GM23338 (cell line): ENCODE data around the gene OR6V1. TPM values are rescaled to one million over a fixed set of nuclear protein-coding genes. Genes with fewer than 3 reads are reported as not detected.
A peak's percentile ranks its signal among the peaks of the same experiment; 100 is the strongest.

Experiments used
- ATAC-seq: fragments of 200-7000 bp; cut with Tn5 transposase; 3 replicates; pipeline ENCODE4 v1.9.1; 2020
- DNase-seq: peaks from one replicate; pipeline ENCODE4 v3.0.0-alpha.2; 2015; ENCODE audit warnings: low spot score
- H2AFZ ChIP-seq: fragments of 200-600 bp; sonication (generic); 2 replicates; pipeline ENCODE4 v1.8.0; 2016; ENCODE audit warnings: antibody characterized with exemption, mild to moderate bottlenecking, moderate library complexity
- H3F3A ChIP-seq: fragments of 200-600 bp; sonication (generic); replicated peaks from 2 replicates; pipeline ENCODE4 v1.8.0; 2017; ENCODE audit warnings: antibody characterized with exemption, mixed run types, low read depth
- H3K27ac ChIP-seq: fragments of 200-600 bp; sonication (generic); 2 replicates; pipeline ENCODE4 v1.6.1; 2016; ENCODE audit warnings: low read depth
- H3K27me3 ChIP-seq: fragments of 200-600 bp; sonication (generic); 2 replicates; pipeline ENCODE4 v1.8.0; 2016; ENCODE audit warnings: mild to moderate bottlenecking, mixed run types, moderate library complexity; ENCODE audit not compliant: insufficient read depth
- H3K36me3 ChIP-seq: fragments of 200-600 bp; sonication (generic); 2 replicates; pipeline ENCODE4 v1.8.0; 2016; ENCODE audit warnings: mild to moderate bottlenecking; ENCODE audit not compliant: insufficient read depth
- H3K4me1 ChIP-seq: fragments of 200-600 bp; sonication (generic); 2 replicates; pipeline ENCODE4 v1.8.0; 2016; ENCODE audit warnings: mild to moderate bottlenecking, moderate library complexity; ENCODE audit not compliant: insufficient read depth
- H3K4me2 ChIP-seq: fragments of 200-600 bp; sonication (generic); 2 replicates; pipeline ENCODE4 v1.7.1; 2017; ENCODE audit warnings: mixed run types
- H3K4me3 ChIP-seq: fragments of 200-600 bp; sonication (generic); 2 replicates; pipeline ENCODE4 v1.6.1; 2016; ENCODE audit warnings: mixed run types
- H3K79me2 ChIP-seq: fragments of 200-600 bp; sonication (generic); replicated peaks from 2 replicates; pipeline ENCODE4 v1.8.0; 2017; ENCODE audit warnings: mild to moderate bottlenecking; ENCODE audit not compliant: insufficient read depth
- H3K9me2 ChIP-seq: fragments of 200-600 bp; sonication (generic); 2 replicates; pipeline ENCODE4 v1.8.0; 2017; ENCODE audit not compliant: insufficient read depth
- H4K20me1 ChIP-seq: fragments of 200-600 bp; sonication (generic); replicated peaks from 2 replicates; pipeline ENCODE4 v1.8.0; 2017; ENCODE audit warnings: mild to moderate bottlenecking; ENCODE audit not compliant: insufficient read depth
- H3K27ac Mint-ChIP-seq: 2 replicates; pipeline ENCODE4 v1.8.0; 2020; ENCODE audit warnings: inconsistent platforms, mild to moderate bottlenecking, moderate library complexity, mixed read lengths
- H3K27me3 Mint-ChIP-seq: 3 replicates; pipeline ENCODE4 v1.8.0; 2022; ENCODE audit warnings: low read depth, mild to moderate bottlenecking, moderate library complexity, mixed read lengths, inconsistent platforms; ENCODE audit not compliant: insufficient read depth, poor library complexity
- H3K36me3 Mint-ChIP-seq: 3 replicates; pipeline ENCODE4 v1.8.0; 2021; ENCODE audit warnings: low read depth, mild to moderate bottlenecking, inconsistent platforms, moderate library complexity, mixed read lengths
- H3K4me1 Mint-ChIP-seq: 3 replicates; pipeline ENCODE4 v1.8.0; 2020; ENCODE audit warnings: mild to moderate bottlenecking, inconsistent platforms, mixed read lengths
- H3K4me3 Mint-ChIP-seq: 3 replicates; pipeline ENCODE4 v1.8.0; 2021; ENCODE audit warnings: moderate library complexity, mild to moderate bottlenecking, inconsistent platforms, mixed read lengths
- H3K9me3 Mint-ChIP-seq: 3 replicates; pipeline ENCODE4 v1.8.0; 2020; ENCODE audit warnings: moderate library complexity, mild to moderate bottlenecking, inconsistent platforms, mixed read lengths
- CREB1 ChIP-seq: fragments of 250-450 bp; sonication (Bioruptor Pico); IDR thresholded peaks from 2 replicates; pipeline ENCODE4 v1.5.0; 2020; ENCODE audit warnings: low read depth, mild to moderate bottlenecking, moderate library complexity
- EZH2 ChIP-seq: fragments of 200-600 bp; sonication (generic); IDR thresholded peaks from one replicate; pipeline ENCODE4 v1.8.0; 2017; ENCODE audit warnings: antibody characterized with exemption, mild to moderate bottlenecking, low read depth; ENCODE audit not compliant: unreplicated experiment
- EZH2phosphoT487 ChIP-seq: fragments of 200-600 bp; sonication (generic); IDR thresholded peaks from one replicate; pipeline ENCODE4 v1.8.1; 2018; ENCODE audit warnings: antibody characterized with exemption; ENCODE audit not compliant: unreplicated experiment
- JUNB ChIP-seq: IDR thresholded peaks from one replicate; pipeline ENCODE4 v1.6.1; 2016; ENCODE audit warnings: antibody characterized with exemption; ENCODE audit not compliant: unreplicated experiment
- NANOG ChIP-seq: IDR thresholded peaks from 2 replicates; pipeline ENCODE4 v1.6.1; 2016; ENCODE audit warnings: antibody characterized with exemption, borderline replicate concordance
- POLR2AphosphoS5 ChIP-seq: IDR thresholded peaks from 2 replicates; pipeline ENCODE4 v1.6.1; 2016; ENCODE audit warnings: antibody characterized with exemption, low read depth
- REST ChIP-seq: IDR thresholded peaks from one replicate; pipeline ENCODE4 v1.6.1; 2018; ENCODE audit warnings: antibody characterized with exemption; ENCODE audit not compliant: unreplicated experiment
- STAT1 ChIP-seq: IDR thresholded peaks from one replicate; pipeline ENCODE4 v1.6.1; 2016; ENCODE audit warnings: antibody characterized with exemption; ENCODE audit not compliant: unreplicated experiment
- ZNF114 ChIP-seq: fragments of 250-450 bp; sonication (Bioruptor Pico); IDR thresholded peaks from 2 replicates; pipeline ENCODE4 v1.5.0; 2020; ENCODE audit warnings: mild to moderate bottlenecking, moderate library complexity
- ZNF331 ChIP-seq: fragments of 250-450 bp; sonication (Bioruptor Pico); IDR thresholded peaks from 2 replicates; pipeline ENCODE4 v1.5.0; 2020; ENCODE audit warnings: low read depth, mild to moderate bottlenecking, moderate library complexity
- long read RNA-seq: library from polyadenylated mRNA; unstranded; transcript quantifications from one replicate; pipeline ENCODE4 v2.0.0, GENCODE V29; 2020; ENCODE audit not compliant: unreplicated experiment
- polyA plus RNA-seq: library from polyadenylated mRNA; unstranded; fragments of >200 nt; fragmentation: Nextera tagmentation; extraction: Ambion mirVana; gene quantifications from 2 replicates; pipeline ENCODE4 v1.2.1, GENCODE V29; 2016
- total RNA-seq: library from RNA; depleted of rRNA; stranded (reverse); fragments of >200 nt; shearing (Covaris generic); gene quantifications from 2 replicates; pipeline ENCODE4 v1.2.3, GENCODE V29; 2014; rRNA removed
- TF ChIP-seq, protein P1 (sequence below), 2 experiments: fragments of 200-600 bp in 1 of 2; sonication (generic) in 1 of 2; conservative IDR thresholded peaks; 2 replicates each; pipeline versions ENCODE4 v1.5.1 to v1.6.1; 2016 to 2017; ENCODE audit warnings: antibody characterized with exemption in 2 of 2, low read depth in 2 of 2, mild to moderate bottlenecking in 2 of 2, moderate library complexity in 1 of 2
- TF ChIP-seq, protein P2 (sequence below): IDR thresholded peaks from 2 replicates; pipeline ENCODE4 v1.6.1; 2016; ENCODE audit warnings: antibody characterized with exemption
- TF ChIP-seq, protein P3 (sequence below): fragments of 250-450 bp; sonication (Bioruptor Pico); IDR thresholded peaks from 2 replicates; pipeline ENCODE4 v1.5.0; 2020; ENCODE audit warnings: mild to moderate bottlenecking, moderate library complexity

Gene OR6V1, protein sequence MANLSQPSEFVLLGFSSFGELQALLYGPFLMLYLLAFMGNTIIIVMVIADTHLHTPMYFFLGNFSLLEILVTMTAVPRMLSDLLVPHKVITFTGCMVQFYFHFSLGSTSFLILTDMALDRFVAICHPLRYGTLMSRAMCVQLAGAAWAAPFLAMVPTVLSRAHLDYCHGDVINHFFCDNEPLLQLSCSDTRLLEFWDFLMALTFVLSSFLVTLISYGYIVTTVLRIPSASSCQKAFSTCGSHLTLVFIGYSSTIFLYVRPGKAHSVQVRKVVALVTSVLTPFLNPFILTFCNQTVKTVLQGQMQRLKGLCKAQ
- total RNA-seq (not detected in 2 replicates), polyA plus RNA-seq (not detected in 2 replicates)
- long read RNA-seq: 0 reads

GRCh38 chr7:143052041-143052440, at the start of gene OR6V1:
TSS of gene OR6V1 (plus strand) at chr7:143052341. CDS start at chr7:143052341, 0 bp downstream.
- H2AFZ ChIP-seq: peak within 1 kb of the TSS; percentile 59; the same call in 1 of the 2 replicates
- peaks cover 2% of the 10 kb centered on the region for H3K27me3 Mint-ChIP-seq
- no peaks in the 10 kb centered on the region for H3K9me3 Mint-ChIP-seq
- no peaks in the 10 kb centered on the region for H3K36me3 ChIP-seq
- H3K27me3 ChIP-seq: no peaks in the 10 kb centered on the region
- DNase-seq (no peak), ATAC-seq (no peak)
- H3K36me3 Mint-ChIP-seq: no peaks in the 10 kb centered on the region
- H3K27ac Mint-ChIP-seq: no peak within 1 kb of the TSS
- no peaks in the 10 kb centered on the region for H3K79me2 ChIP-seq
- H3K4me2 ChIP-seq: no peak within 1 kb of the TSS
- H3K27ac ChIP-seq: no peak within 1 kb of the TSS
- H3K9me2 ChIP-seq: no peaks in the 10 kb centered on the region
- no peaks in the 10 kb centered on the region for H4K20me1 ChIP-seq
- H3F3A ChIP-seq: no peaks in the 10 kb centered on the region
- no peaks in the 10 kb centered on the region for H3K4me1 Mint-ChIP-seq
- H3K4me3 ChIP-seq: no peak within 1 kb of the TSS
- TF ChIP-seq NANOG: no peak
- TF ChIP-seq POLR2AphosphoS5: no peak
- no peak for TF ChIP-seq ZNF114 (CRISPR knock-in tag)
- TF ChIP-seq ZNF331 (CRISPR knock-in tag): no peak
- TF ChIP-seq, protein P1, sequence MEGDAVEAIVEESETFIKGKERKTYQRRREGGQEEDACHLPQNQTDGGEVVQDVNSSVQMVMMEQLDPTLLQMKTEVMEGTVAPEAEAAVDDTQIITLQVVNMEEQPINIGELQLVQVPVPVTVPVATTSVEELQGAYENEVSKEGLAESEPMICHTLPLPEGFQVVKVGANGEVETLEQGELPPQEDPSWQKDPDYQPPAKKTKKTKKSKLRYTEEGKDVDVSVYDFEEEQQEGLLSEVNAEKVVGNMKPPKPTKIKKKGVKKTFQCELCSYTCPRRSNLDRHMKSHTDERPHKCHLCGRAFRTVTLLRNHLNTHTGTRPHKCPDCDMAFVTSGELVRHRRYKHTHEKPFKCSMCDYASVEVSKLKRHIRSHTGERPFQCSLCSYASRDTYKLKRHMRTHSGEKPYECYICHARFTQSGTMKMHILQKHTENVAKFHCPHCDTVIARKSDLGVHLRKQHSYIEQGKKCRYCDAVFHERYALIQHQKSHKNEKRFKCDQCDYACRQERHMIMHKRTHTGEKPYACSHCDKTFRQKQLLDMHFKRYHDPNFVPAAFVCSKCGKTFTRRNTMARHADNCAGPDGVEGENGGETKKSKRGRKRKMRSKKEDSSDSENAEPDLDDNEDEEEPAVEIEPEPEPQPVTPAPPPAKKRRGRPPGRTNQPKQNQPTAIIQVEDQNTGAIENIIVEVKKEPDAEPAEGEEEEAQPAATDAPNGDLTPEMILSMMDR (conservative IDR thresholded peaks at IDR 0.05; ENCODE audit: low read depth in 2 of 2): no peak
- TF ChIP-seq, protein P2, sequence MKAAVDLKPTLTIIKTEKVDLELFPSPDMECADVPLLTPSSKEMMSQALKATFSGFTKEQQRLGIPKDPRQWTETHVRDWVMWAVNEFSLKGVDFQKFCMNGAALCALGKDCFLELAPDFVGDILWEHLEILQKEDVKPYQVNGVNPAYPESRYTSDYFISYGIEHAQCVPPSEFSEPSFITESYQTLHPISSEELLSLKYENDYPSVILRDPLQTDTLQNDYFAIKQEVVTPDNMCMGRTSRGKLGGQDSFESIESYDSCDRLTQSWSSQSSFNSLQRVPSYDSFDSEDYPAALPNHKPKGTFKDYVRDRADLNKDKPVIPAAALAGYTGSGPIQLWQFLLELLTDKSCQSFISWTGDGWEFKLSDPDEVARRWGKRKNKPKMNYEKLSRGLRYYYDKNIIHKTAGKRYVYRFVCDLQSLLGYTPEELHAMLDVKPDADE: no peak
- no peak for TF ChIP-seq EZH2phosphoT487
- no peak for TF ChIP-seq STAT1
- no peak for TF ChIP-seq EZH2
- TF ChIP-seq, protein P3, sequence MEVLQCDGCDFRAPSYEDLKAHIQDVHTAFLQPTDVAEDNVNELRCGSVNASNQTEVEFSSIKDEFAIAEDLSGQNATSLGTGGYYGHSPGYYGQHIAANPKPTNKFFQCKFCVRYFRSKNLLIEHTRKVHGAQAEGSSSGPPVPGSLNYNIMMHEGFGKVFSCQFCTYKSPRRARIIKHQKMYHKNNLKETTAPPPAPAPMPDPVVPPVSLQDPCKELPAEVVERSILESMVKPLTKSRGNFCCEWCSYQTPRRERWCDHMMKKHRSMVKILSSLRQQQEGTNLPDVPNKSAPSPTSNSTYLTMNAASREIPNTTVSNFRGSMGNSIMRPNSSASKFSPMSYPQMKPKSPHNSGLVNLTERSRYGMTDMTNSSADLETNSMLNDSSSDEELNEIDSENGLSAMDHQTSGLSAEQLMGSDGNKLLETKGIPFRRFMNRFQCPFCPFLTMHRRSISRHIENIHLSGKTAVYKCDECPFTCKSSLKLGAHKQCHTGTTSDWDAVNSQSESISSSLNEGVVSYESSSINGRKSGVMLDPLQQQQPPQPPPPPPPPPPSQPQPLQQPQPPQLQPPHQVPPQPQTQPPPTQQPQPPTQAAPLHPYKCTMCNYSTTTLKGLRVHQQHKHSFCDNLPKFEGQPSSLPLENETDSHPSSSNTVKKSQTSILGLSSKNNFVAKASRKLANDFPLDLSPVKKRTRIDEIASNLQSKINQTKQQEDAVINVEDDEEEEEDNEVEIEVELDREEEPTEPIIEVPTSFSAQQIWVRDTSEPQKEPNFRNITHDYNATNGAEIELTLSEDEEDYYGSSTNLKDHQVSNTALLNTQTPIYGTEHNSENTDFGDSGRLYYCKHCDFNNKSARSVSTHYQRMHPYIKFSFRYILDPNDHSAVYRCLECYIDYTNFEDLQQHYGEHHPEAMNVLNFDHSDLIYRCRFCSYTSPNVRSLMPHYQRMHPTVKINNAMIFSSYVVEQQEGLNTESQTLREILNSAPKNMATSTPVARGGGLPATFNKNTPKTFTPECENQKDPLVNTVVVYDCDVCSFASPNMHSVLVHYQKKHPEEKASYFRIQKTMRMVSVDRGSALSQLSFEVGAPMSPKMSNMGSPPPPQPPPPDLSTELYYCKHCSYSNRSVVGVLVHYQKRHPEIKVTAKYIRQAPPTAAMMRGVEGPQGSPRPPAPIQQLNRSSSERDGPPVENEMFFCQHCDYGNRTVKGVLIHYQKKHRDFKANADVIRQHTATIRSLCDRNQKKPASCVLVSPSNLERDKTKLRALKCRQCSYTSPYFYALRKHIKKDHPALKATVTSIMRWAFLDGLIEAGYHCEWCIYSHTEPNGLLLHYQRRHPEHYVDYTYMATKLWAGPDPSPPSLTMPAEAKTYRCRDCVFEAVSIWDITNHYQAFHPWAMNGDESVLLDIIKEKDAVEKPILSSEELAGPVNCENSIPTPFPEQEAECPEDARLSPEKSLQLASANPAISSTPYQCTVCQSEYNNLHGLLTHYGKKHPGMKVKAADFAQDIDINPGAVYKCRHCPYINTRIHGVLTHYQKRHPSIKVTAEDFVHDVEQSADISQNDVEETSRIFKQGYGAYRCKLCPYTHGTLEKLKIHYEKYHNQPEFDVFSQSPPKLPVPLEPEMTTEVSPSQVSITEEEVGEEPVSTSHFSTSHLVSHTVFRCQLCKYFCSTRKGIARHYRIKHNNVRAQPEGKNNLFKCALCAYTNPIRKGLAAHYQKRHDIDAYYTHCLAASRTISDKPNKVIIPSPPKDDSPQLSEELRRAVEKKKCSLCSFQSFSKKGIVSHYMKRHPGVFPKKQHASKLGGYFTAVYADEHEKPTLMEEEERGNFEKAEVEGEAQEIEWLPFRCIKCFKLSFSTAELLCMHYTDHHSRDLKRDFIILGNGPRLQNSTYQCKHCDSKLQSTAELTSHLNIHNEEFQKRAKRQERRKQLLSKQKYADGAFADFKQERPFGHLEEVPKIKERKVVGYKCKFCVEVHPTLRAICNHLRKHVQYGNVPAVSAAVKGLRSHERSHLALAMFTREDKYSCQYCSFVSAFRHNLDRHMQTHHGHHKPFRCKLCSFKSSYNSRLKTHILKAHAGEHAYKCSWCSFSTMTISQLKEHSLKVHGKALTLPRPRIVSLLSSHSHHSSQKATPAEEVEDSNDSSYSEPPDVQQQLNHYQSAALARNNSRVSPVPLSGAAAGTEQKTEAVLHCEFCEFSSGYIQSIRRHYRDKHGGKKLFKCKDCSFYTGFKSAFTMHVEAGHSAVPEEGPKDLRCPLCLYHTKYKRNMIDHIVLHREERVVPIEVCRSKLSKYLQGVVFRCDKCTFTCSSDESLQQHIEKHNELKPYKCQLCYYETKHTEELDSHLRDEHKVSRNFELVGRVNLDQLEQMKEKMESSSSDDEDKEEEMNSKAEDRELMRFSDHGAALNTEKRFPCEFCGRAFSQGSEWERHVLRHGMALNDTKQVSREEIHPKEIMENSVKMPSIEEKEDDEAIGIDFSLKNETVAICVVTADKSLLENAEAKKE (CRISPR knock-in tag): no peak
- no peak for TF ChIP-seq CREB1 (CRISPR knock-in tag)
- no peak for TF ChIP-seq JUNB
- TF ChIP-seq REST: no peak
- no peak within 1 kb of the TSS for H3K4me3 Mint-ChIP-seq
- H3K4me1 ChIP-seq: no peaks in the 10 kb centered on the region
